ENCODE measurements around the gene SLC25A13.

Gene SLC25A13

DNA sequence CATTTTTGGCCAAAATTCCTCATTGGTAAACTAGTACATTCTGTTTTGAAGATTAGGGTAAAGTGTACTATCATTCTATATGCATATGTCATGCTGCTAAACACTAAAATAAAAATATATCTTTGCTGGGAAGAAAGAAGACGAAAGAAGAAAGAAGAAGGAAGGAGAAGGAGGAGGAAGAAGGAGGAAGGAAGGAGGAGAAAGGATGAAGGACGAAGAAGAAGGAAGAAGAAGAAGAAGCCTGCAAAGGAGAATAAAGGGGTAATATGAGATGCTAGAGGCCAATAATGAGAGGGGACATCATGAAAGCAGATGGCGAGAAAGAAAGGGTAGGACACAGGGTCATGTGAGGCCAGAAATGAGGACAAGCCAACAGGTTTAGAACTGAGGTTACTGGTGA is 8.0 kb downstream of the SLC25A13 start:
- H3K4me3 ChIP-seq (ENCODE audit: low read depth, low read length) = no peak overlapping the region
- TF ChIP-seq, protein P1, sequence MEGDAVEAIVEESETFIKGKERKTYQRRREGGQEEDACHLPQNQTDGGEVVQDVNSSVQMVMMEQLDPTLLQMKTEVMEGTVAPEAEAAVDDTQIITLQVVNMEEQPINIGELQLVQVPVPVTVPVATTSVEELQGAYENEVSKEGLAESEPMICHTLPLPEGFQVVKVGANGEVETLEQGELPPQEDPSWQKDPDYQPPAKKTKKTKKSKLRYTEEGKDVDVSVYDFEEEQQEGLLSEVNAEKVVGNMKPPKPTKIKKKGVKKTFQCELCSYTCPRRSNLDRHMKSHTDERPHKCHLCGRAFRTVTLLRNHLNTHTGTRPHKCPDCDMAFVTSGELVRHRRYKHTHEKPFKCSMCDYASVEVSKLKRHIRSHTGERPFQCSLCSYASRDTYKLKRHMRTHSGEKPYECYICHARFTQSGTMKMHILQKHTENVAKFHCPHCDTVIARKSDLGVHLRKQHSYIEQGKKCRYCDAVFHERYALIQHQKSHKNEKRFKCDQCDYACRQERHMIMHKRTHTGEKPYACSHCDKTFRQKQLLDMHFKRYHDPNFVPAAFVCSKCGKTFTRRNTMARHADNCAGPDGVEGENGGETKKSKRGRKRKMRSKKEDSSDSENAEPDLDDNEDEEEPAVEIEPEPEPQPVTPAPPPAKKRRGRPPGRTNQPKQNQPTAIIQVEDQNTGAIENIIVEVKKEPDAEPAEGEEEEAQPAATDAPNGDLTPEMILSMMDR (IDR thresholded peaks at IDR 0.05; ENCODE audit: low read depth, low read length) = no peak

- no peak overlapping the region for H3K4me3 ChIP-seq (ENCODE audit: low read depth, low read length)
- TF ChIP-seq, protein P1 (IDR thresholded peaks at IDR 0.05; ENCODE audit: low read depth, low read length) = no peak
Measured at GRCh38 chr7:96312502-96312901, 9.4 kb downstream of the SLC25A13 start.

DNA sequence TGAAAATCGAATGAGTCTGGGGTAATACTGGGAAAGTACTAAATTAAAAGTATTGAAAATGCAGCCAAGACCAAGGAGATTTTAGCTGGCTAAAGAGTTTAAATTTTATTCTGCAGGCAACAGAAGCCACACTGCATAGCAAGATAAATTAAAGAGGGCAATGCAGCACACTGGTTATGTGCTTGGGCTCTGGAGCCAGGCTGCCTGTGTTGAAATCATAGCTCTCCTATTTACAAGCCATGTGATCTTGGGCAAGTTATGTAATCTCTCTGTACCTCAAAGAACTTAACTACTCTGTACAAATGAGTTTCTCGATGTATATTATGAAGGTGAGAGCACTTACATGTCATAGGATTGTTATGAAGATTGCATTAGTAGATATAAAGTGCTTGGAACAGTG is 9.9 kb downstream of the SLC25A13 start:
- TF ChIP-seq, protein P1 (IDR thresholded peaks at IDR 0.05; ENCODE audit: low read depth, low read length) = no peak
- no peak overlapping the region for H3K4me3 ChIP-seq (ENCODE audit: low read depth, low read length)

GRCh38 chr7:96310110-96310509 is 11.8 kb downstream of the SLC25A13 start:
- no peak overlapping the region for H3K4me3 ChIP-seq (ENCODE audit: low read depth, low read length)
- TF ChIP-seq, protein P1 (IDR thresholded peaks at IDR 0.05; ENCODE audit: low read depth, low read length) = no peak

GRCh38 chr7:96308950-96309263 is 13.0 kb downstream of the SLC25A13 start:
- no peak overlapping the region for H3K4me3 ChIP-seq (ENCODE audit: low read depth, low read length)

DNA sequence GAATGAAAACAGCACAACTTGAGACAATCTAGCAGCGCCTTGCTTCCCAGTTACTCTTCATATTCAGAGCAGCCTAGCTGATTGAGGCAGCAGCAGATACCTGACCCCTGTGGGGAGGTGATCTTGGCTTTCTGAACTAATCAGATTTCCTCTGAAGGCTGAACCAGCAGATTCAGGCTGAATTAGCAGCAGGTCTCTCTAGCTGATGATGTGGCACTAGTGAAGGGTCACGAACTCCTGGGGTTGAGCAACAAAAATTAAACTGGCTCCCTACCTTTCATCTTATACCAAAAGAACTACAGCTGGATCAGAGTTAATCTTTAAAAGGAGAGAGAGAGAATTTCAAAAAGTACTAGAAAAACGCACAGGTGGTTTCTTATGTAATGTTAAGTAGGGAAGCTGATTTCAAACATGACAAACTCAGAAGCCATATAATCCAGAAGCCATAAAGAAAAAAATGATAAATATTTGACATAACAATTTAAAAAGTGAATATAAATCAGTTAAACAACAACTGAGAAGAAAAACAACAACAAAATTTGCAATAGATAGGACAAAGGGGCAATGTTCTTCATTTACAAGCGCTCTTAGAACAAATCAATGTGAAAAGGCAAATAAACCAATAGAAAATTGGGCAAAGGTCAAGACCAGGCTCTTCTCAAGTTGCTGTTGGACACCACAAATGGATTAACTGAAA is 13.5 kb downstream of the SLC25A13 start:
- TF ChIP-seq, protein P1 (IDR thresholded peaks at IDR 0.05; ENCODE audit: low read depth, low read length) = no peak
- H3K4me3 ChIP-seq (ENCODE audit: low read depth, low read length) = no peak overlapping the region

More at GRCh38 chr7:96308950-96309263, 13.0 kb downstream of the SLC25A13 start:
- TF ChIP-seq, protein P1 (IDR thresholded peaks at IDR 0.05; ENCODE audit: low read depth, low read length) = no peak

- H3K4me3 ChIP-seq (ENCODE audit: low read depth, low read length) = no peak overlapping the region
- TF ChIP-seq, protein P1 (IDR thresholded peaks at IDR 0.05; ENCODE audit: low read depth, low read length) = no peak
Measured at GRCh38 chr7:96306385-96307125, 15.3 kb downstream of the SLC25A13 start.
